Left ventricle myocardium inferior (tissue), 1 donor: ENCODE results near the gene KIF11. TPM values are rescaled to one million over a fixed set of nuclear protein-coding genes. Genes with fewer than 3 reads are reported as not detected.

Experiments
- DNase-seq: peaks from one replicate; pipeline ENCODE4 v3.0.0-alpha.2; 2020
- H3K27ac ChIP-seq: fragments of 200-600 bp; replicated peaks from 2 replicates; pipeline ENCODE4 v1.8.0; 2021
- H3K27me3 ChIP-seq: fragments of 200-600 bp; 2 replicates; pipeline ENCODE4 v1.8.0; 2021; ENCODE audit warnings: low read depth
- H3K36me3 ChIP-seq: fragments of 200-600 bp; 2 replicates; pipeline ENCODE4 v1.8.0; 2021
- H3K4me1 ChIP-seq: fragments of 200-600 bp; 2 replicates; pipeline ENCODE4 v1.8.0; 2021
- H3K4me3 ChIP-seq: fragments of 200-600 bp; 2 replicates; pipeline ENCODE4 v1.8.0; 2021; ENCODE audit warnings: mild to moderate bottlenecking, moderate library complexity
- H3K9me3 ChIP-seq: fragments of 200-600 bp; replicated peaks from 2 replicates; pipeline ENCODE4 v1.8.0; 2021
- intact Hi-C: fragments of 100-400 bp; cut with micrococcal nuclease; formaldehyde crosslinking; loops from one replicate; pipeline ENCODE4 v1.11.0; 2022
- total RNA-seq: library from RNA; stranded (reverse); fragmentation: NEBNext Ultra II Directional; extraction: Animal tissue kit (Norgen Biotek cat#: 25700); gene quantifications from one replicate; pipeline ENCODE4 v1.2.1, GENCODE V29; 2021
- TF ChIP-seq, protein P1 (sequence below): fragments of 200-600 bp; IDR thresholded peaks from 2 replicates; pipeline ENCODE4 v1.8.0; 2021; ENCODE audit warnings: antibody characterized with exemption, mild to moderate bottlenecking, borderline replicate concordance
- donor health status: DM: no; HTN: yes; CAD: no; lungs with severe emphysema.

The KIF11 gene
- total RNA-seq, 1 donor from 2014 or later = 0.96 TPM

GRCh38 chr10:92681306-92681834, 88.4 kb downstream of the KIF11 start:
- no peak for DNase-seq
- Histone ChIP-seq H3K4me1 (no peaks in the 10 kb centered on the region), H3K27me3 (no peaks in the 10 kb centered on the region), H3K4me3 (no peak overlapping the region), H3K27ac (no peak overlapping the region), H3K36me3 (no peaks in the 10 kb centered on the region), H3K9me3 (peaks cover 24% of the 10 kb centered on the region)
- intact Hi-C loops = no loop called here
- TF ChIP-seq, protein P1, sequence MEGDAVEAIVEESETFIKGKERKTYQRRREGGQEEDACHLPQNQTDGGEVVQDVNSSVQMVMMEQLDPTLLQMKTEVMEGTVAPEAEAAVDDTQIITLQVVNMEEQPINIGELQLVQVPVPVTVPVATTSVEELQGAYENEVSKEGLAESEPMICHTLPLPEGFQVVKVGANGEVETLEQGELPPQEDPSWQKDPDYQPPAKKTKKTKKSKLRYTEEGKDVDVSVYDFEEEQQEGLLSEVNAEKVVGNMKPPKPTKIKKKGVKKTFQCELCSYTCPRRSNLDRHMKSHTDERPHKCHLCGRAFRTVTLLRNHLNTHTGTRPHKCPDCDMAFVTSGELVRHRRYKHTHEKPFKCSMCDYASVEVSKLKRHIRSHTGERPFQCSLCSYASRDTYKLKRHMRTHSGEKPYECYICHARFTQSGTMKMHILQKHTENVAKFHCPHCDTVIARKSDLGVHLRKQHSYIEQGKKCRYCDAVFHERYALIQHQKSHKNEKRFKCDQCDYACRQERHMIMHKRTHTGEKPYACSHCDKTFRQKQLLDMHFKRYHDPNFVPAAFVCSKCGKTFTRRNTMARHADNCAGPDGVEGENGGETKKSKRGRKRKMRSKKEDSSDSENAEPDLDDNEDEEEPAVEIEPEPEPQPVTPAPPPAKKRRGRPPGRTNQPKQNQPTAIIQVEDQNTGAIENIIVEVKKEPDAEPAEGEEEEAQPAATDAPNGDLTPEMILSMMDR = no peak

- H3K27ac ChIP-seq = no peak overlapping the region
These were observed 95.6 kb downstream of the KIF11 start for GRCh38 chr10:92688573-92688926.

DNA sequence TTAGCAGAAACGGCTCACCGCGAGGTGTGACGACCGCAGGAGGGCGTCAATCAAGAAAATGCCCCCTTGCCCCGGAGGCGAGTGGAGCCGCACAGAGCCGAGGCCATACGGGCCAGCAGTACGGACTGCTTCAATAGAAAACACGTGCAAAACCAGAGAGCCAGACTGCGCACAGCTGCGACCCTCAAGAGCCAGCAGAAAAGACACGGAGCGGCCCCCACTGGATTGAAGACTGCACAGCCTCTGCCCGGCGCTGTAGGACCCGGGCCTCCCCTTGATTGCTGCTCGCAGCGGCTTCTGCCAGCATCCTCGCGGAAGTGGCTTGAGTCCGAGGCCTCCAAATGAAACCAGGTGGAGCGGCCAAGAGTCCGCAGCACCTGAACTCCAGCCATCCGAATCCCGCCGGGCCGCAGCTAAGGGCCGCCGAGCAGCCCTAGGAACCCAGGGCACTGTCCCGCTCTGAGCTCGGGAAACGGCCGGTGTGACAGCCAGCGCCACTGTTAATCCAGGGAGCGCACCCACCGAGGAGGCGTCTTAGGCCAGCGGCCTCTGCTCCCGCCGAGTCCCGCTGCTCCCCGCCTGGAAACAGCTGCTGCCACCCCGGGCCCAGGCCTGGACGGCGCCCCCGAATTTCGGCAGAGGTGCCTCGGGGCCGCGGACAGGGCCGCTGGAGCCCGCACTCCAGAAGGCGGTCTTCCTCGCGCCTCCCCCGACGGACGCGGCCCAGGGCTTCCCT, 96.2 kb downstream of the KIF11 start:
- H3K36me3 ChIP-seq = peaks cover 3% of the 10 kb centered on the region
- TF ChIP-seq, protein P1 = no peak
- H3K9me3 ChIP-seq = peaks cover 13% of the 10 kb centered on the region
- H3K4me1 ChIP-seq = peaks cover 34% of the 10 kb centered on the region
- no peak for DNase-seq
- H3K4me3 ChIP-seq = peak overlapping the region; percentile 77
- H3K27ac ChIP-seq = peak overlapping the region; percentile 93
- intact Hi-C loops = no loop called here
- H3K27me3 ChIP-seq = peaks cover 69% of the 10 kb centered on the region

More at GRCh38 chr10:92688573-92688926, 95.6 kb downstream of the KIF11 start:
- intact Hi-C loops = no loop called here
- TF ChIP-seq, protein P1 = no peak
- Histone ChIP-seq H3K9me3 (peaks cover 13% of the 10 kb centered on the region), H3K4me3 (peak overlapping the region; percentile 77), H3K36me3 (peaks cover 3% of the 10 kb centered on the region), H3K4me1 (peaks cover 34% of the 10 kb centered on the region), H3K27me3 (peaks cover 63% of the 10 kb centered on the region)
- DNase-seq = no peak

DNA sequence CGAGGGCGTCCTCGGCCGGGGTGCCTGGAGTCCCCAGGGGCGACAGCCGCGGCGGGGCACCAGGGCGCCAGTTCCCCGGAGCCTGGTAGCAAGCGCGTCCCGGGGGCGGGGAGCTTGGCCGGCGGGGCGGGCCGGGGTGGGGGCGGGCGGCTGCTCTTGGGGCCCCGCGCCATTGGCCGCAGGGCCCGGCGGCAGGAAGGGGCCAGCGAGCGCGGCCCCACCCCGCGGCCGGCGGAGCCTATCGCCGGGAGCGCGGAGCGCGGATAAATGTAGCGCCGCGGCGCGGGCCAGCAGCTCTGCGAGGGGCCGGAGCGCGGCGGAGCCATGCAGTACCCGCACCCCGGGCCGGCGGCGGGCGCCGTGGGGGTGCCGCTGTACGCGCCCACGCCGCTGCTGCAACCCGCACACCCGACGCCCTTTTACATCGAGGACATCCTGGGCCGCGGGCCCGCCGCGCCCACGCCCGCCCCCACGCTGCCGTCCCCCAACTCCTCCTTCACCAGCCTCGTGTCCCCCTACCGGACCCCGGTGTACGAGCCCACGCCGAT, 96.8 kb downstream of the KIF11 start, which contains the start of gene HHEX:
Gene HHEX (plus strand): TSS at position 293 of the 548 bp plus-strand sequence. CDS start 32 bp downstream, at position 325.
- peak; percentile 61 for DNase-seq
- Histone ChIP-seq H3K27ac (peak within 1 kb of the TSS; percentile 93), H3K4me1 (peaks cover 34% of the 10 kb centered on the region), H3K36me3 (peaks cover 3% of the 10 kb centered on the region), H3K4me3 (peak within 1 kb of the TSS; percentile 77), H3K9me3 (peaks cover 13% of the 10 kb centered on the region), H3K27me3 (peaks cover 75% of the 10 kb centered on the region)
- TF ChIP-seq, protein P1 = no peak
- intact Hi-C loops = no loop called here

GRCh38 chr10:92690211-92690914, 97.4 kb downstream of the KIF11 start:
- peaks cover 4% of the 10 kb centered on the region for H3K36me3 ChIP-seq
- peak; percentile 52 for DNase-seq
- peak overlapping the region; percentile 77 for H3K4me3 ChIP-seq
- H3K27ac ChIP-seq = peak overlapping the region; percentile 93
- H3K27me3 ChIP-seq = peaks cover 81% of the 10 kb centered on the region
- H3K9me3 ChIP-seq = peaks cover 10% of the 10 kb centered on the region
- peaks cover 34% of the 10 kb centered on the region for H3K4me1 ChIP-seq
- intact Hi-C loops = no loop called here
- TF ChIP-seq, protein P1 = no peak
